GM23248 (cell line): ENCODE data around the gene RASGEF1B.

Experiments used
- EZH2 ChIP-seq: fragments of 200-600 bp; sonication (generic); IDR thresholded peaks from 2 replicates; pipeline ENCODE4 v1.6.1; 2018; ENCODE audit warnings: antibody characterized with exemption, mild to moderate bottlenecking; ENCODE audit not compliant: insufficient read depth, poor library complexity, severe bottlenecking
- EZH2phosphoT487 ChIP-seq: fragments of 200-600 bp; sonication (generic); IDR thresholded peaks from 2 replicates; pipeline ENCODE4 v1.6.1; 2018; ENCODE audit warnings: antibody characterized with exemption, moderate library complexity, mild to moderate bottlenecking, low read depth; ENCODE audit not compliant: insufficient read depth

- TF ChIP-seq EZH2phosphoT487 (no peak), EZH2 (no peak)
These were observed 26.9 kb upstream of the RASGEF1B start for GRCh38 chr4:81498551-81499099.
